ENCODE results near the gene OR8B4. TPM values are rescaled to one million over a fixed set of nuclear protein-coding genes. Genes with fewer than 3 reads are reported as not detected.
"Not testable (repeated sequence)": the region's sequence is repeated elsewhere in the genome, so short reads cannot be mapped to it uniquely, and the experiment has no call there.

OR8B4 gene
- total RNA-seq, 1 donor from 2014 or later: not detected

DNA sequence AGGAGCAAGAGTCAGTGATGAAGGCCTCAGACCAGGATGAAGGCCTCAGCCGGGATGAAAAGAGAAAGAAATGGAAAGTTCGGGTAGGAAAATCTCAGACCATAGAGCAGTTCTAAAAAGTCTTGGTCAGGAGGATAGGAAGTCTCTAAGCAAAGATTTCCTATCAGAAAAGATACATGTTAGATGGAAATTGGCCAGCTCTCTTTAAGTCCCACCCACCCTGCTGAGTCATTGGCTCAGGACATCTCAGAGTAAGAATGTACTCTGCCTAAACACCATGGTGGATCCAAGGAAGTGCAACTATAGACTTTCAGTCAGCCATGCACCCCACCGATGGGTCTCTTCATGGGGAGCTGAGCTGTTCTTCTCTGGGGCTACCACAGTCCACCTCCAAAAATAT is 30.3 kb downstream of the OR8B4 start:
- H3K9me3 Mint-ChIP-seq (ENCODE audit: low read depth): peaks cover 3% of the 10 kb centered on the region
- no peaks in the 10 kb centered on the region for H3K4me1 Mint-ChIP-seq (ENCODE audit: low read depth)
- H3K4me3 Mint-ChIP-seq (ENCODE audit: low read depth): no peak overlapping the region
- TF ChIP-seq, protein P1, sequence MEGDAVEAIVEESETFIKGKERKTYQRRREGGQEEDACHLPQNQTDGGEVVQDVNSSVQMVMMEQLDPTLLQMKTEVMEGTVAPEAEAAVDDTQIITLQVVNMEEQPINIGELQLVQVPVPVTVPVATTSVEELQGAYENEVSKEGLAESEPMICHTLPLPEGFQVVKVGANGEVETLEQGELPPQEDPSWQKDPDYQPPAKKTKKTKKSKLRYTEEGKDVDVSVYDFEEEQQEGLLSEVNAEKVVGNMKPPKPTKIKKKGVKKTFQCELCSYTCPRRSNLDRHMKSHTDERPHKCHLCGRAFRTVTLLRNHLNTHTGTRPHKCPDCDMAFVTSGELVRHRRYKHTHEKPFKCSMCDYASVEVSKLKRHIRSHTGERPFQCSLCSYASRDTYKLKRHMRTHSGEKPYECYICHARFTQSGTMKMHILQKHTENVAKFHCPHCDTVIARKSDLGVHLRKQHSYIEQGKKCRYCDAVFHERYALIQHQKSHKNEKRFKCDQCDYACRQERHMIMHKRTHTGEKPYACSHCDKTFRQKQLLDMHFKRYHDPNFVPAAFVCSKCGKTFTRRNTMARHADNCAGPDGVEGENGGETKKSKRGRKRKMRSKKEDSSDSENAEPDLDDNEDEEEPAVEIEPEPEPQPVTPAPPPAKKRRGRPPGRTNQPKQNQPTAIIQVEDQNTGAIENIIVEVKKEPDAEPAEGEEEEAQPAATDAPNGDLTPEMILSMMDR (IDR thresholded peaks at IDR 0.05; ENCODE audit: unreplicated experiment): no peak
- no peaks in the 10 kb centered on the region for H3K27me3 Mint-ChIP-seq
- no peak overlapping the region for H3K27ac Mint-ChIP-seq
- H3K36me3 Mint-ChIP-seq (ENCODE audit: insufficient read depth): no peaks in the 10 kb centered on the region
- DNase-seq (ENCODE audit: low spot score, unreplicated experiment): no peak

DNA sequence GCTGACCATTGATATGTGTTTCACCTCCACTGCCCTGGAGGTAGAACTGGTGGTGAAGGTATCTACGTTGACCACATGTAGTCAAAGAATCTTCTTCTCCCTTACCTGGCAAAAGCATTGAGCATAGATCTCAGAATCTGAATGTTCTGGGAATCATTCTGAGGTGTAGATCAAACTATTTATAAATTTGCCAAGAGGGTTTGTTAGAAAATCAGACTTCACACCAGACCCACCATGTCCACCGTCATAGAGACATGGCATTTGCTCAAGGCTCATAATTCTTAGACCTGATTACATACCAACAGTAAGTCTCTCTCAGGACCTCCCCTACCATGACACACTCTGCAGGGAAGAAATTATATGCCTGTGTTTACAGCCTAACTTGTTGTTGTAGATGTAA is 40.3 kb downstream of the OR8B4 start, which contains the start of gene OR8B2:
OR8B2 (minus strand) TSS at position 101 of the 400 bp plus-strand sequence. CDS start 1,156 bp downstream, outside the sequence.
- Mint-ChIP-seq H3K4me3 (ENCODE audit: low read depth) (no peak within 1 kb of the TSS), H3K36me3 (ENCODE audit: insufficient read depth) (no peaks in the 10 kb centered on the region), H3K27ac (no peak within 1 kb of the TSS), H3K9me3 (ENCODE audit: low read depth) (no peaks in the 10 kb centered on the region), H3K27me3 (no peaks in the 10 kb centered on the region), H3K4me1 (ENCODE audit: low read depth) (no peaks in the 10 kb centered on the region)
- TF ChIP-seq, protein P1 (IDR thresholded peaks at IDR 0.05; ENCODE audit: unreplicated experiment): no peak
- DNase-seq (ENCODE audit: low spot score, unreplicated experiment): no peak

DNA sequence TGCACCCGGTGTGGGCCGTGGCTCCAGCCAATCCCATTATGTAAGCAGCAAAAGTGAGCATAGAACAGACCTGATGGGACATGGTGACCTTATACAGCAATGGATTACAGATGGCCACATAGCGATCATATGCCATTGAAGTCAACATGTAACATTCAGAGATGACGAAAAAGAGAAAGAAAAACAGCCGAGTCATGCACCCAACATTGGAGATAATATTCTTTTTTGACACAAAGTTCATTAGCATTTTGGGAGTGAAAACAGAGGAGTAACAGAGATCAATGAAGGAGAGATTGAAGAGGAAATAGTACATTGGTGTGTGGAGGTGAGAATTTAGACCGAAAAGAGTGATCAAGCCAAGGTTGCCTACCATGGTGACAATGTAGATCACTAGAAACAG is 41.8 kb downstream of the OR8B4 start:
- H3K27ac Mint-ChIP-seq; DNase-seq (ENCODE audit: low spot score, unreplicated experiment); H3K4me1 Mint-ChIP-seq (ENCODE audit: low read depth): not testable (repeated sequence)

DNA sequence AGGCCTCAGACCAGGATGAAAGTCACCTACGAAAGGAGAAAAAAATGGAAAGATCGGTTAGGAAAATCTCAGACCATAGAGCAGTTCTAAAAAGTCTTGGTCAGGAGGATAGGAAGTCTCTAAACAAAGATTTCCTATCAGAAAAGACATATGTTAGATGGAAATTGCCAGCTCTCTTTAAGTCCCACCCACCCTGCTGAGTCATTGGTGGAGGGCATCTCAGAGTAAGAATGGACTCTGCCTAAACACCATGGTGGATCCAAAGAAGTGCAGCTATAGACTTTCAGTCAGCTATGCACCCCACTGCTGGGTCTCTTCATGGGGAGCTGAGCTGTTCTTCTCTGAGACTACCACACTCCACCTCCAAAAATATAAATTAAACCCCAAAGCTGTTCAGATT is 44.1 kb downstream of the OR8B4 start:
- Mint-ChIP-seq H3K27me3 (no peaks in the 10 kb centered on the region), H3K4me1 (ENCODE audit: low read depth) (no peaks in the 10 kb centered on the region), H3K4me3 (ENCODE audit: low read depth) (no peak overlapping the region), H3K27ac (no peak overlapping the region), H3K9me3 (ENCODE audit: low read depth) (no peaks in the 10 kb centered on the region), H3K36me3 (ENCODE audit: insufficient read depth) (no peaks in the 10 kb centered on the region)
- DNase-seq (ENCODE audit: low spot score, unreplicated experiment): no peak
- TF ChIP-seq, protein P1 (IDR thresholded peaks at IDR 0.05; ENCODE audit: unreplicated experiment): no peak

More for the DNA sequence above, 41.8 kb downstream of the OR8B4 start:
- not testable (repeated sequence) for H3K4me3 Mint-ChIP-seq (ENCODE audit: low read depth); H3K36me3 Mint-ChIP-seq (ENCODE audit: insufficient read depth); H3K9me3 Mint-ChIP-seq (ENCODE audit: low read depth); H3K27me3 Mint-ChIP-seq

DNA sequence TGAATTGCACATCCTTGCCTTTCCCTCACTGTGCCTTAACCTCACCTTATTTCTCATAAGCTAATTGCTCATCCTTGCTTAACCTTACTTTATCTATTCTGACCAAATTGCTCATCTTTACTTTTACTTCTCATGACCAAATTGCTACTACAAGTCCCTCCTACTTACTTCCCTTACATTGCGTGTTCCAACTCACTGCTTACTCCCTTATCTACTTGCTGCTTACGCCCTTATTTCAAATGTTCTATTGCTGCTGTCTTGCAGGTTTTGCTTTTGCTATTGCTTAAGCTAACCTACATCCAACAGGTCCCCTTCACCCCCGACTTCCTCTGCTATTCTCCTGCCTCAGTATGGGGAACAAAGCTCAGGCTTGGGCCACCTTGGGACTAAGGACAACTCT is 48.4 kb downstream of the OR8B4 start:
- H3K9me3 Mint-ChIP-seq (ENCODE audit: low read depth): peaks cover 3% of the 10 kb centered on the region
- no peaks in the 10 kb centered on the region for H3K27me3 Mint-ChIP-seq
- TF ChIP-seq, protein P1 (IDR thresholded peaks at IDR 0.05; ENCODE audit: unreplicated experiment): no peak
- no peak overlapping the region for H3K27ac Mint-ChIP-seq
- no peaks in the 10 kb centered on the region for H3K36me3 Mint-ChIP-seq (ENCODE audit: insufficient read depth)
- H3K4me1 Mint-ChIP-seq (ENCODE audit: low read depth): no peaks in the 10 kb centered on the region
- no peak overlapping the region for H3K4me3 Mint-ChIP-seq (ENCODE audit: low read depth)
- DNase-seq (ENCODE audit: low spot score, unreplicated experiment): no peak

Other genes starting within 250 kb of the OR8B4 start
- not detected in 2 replicates for gene OR10D3, start 241.5 kb downstream of the OR8B4 start, total RNA-seq
- gene OR8G1, start 183.8 kb downstream of the OR8B4 start, total RNA-seq: not detected in 2 replicates
- not detected in 2 replicates for gene OR8G5, start 168.5 kb downstream of the OR8B4 start, total RNA-seq
- not detected in 2 replicates for gene OR8D1, start 110.9 kb downstream of the OR8B4 start, total RNA-seq
- gene OR8D2, start 104.7 kb downstream of the OR8B4 start, total RNA-seq: not detected in 2 replicates
- gene OR8B2, start 40.4 kb downstream of the OR8B4 start, total RNA-seq: not detected in 2 replicates
- not detected in 2 replicates for gene OR8B3, start 25.8 kb downstream of the OR8B4 start, total RNA-seq
- gene OR8B8, start 20.8 kb upstream of the OR8B4 start, total RNA-seq: not detected in 2 replicates
- not detected in 2 replicates for gene OR8B12, start 118.8 kb upstream of the OR8B4 start, total RNA-seq
- not detected in 2 replicates for gene OR8A1, start 145.1 kb upstream of the OR8B4 start, total RNA-seq
- gene PANX3, start 186.6 kb upstream of the OR8B4 start, total RNA-seq: not detected in 2 replicates
- gene TBRG1, start 198.0 kb upstream of the OR8B4 start, total RNA-seq: 31.1 and 33.3 TPM in 2 replicates
- gene SIAE, start 248.9 kb upstream of the OR8B4 start, total RNA-seq: 7.9 and 8.7 TPM in 2 replicates
- 12.0 and 13.6 TPM in 2 replicates for gene SPA17, start 249.0 kb upstream of the OR8B4 start, total RNA-seq